Measurements from ENCODE around the gene OR9A2.

GRCh38 chr7:143008007-143008901 lies 18.7 kb downstream of the OR9A2 start:
- peak; percentile 99 for TF ChIP-seq CTCF (IDR thresholded peaks at IDR 0.05)
- TF ChIP-seq ZFX (IDR thresholded peaks at IDR 0.05; ENCODE audit: borderline replicate concordance), result no peak
